GM10248 (cell line): ENCODE data around the gene UBE2O.

Source experiments
- CTCF ChIA-PET: fragments of 300-600 bp; sonication (Branson Sonifier 250); formaldehyde crosslinking; extraction: SDS; loops from one replicate; lab custom pipeline; 2021; ENCODE audit warnings: antibody characterized with exemption; lab: Yijun Ruan, JAX
- POLR2A ChIA-PET: fragments of 350-650 bp; sonication (Branson Sonifier 250); formaldehyde crosslinking; extraction: SDS; loops from one replicate; lab custom pipeline; 2020; ENCODE audit warnings: antibody characterized with exemption; lab: Yijun Ruan, JAX
- DNase-seq: peaks from one replicate; pipeline ENCODE4 v3.0.0; 2012; ENCODE audit errors: extremely low spot score
- TF ChIP-seq, protein P1 (sequence below): IDR thresholded peaks from 2 replicates; pipeline ENCODE4 v1.5.1; 2012; ENCODE audit warnings: mild to moderate bottlenecking, low read depth; ENCODE audit errors: extremely low read depth, missing control alignments, control extremely low read depth

Gene UBE2O

DNA sequence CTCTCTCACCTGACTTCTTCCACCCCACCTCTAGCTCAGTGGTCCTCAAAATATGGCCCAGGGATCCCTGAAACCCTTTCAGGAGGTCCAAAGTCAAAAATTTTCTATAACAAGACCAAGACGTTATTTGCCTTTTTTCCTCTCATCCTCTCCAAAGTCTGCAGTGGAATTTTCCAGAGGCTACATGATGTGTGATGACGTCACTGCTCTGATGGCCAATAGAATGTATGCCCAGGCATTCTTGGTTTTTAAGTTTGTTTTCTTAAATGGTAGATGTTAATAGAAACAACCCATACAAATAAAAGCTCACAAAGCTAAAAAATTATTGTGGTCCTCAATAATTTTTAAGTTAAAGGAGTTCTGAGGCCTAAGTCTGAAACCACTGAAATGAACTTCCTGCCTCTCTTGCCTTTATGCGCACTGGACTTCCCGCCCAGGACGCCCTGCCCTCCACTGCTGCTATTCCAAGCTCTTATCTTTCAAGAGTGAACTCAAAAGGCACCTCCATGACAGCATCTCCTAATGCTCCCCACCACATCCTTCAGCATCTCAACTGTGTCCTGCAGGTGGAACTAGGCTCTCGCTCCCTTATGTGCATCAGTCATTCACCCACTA is 13.5 kb downstream of the UBE2O start:
- ChIA-PET POLR2A (no interaction called here), CTCF (interaction anchor here (1.9 to 5.4 kb wide), 3 partner anchors 9 to 42 kb away, joined by 6 to 25 read pairs (median 8); no protein-coding TSS in a partner anchor)
- TF ChIP-seq, protein P1, sequence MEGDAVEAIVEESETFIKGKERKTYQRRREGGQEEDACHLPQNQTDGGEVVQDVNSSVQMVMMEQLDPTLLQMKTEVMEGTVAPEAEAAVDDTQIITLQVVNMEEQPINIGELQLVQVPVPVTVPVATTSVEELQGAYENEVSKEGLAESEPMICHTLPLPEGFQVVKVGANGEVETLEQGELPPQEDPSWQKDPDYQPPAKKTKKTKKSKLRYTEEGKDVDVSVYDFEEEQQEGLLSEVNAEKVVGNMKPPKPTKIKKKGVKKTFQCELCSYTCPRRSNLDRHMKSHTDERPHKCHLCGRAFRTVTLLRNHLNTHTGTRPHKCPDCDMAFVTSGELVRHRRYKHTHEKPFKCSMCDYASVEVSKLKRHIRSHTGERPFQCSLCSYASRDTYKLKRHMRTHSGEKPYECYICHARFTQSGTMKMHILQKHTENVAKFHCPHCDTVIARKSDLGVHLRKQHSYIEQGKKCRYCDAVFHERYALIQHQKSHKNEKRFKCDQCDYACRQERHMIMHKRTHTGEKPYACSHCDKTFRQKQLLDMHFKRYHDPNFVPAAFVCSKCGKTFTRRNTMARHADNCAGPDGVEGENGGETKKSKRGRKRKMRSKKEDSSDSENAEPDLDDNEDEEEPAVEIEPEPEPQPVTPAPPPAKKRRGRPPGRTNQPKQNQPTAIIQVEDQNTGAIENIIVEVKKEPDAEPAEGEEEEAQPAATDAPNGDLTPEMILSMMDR: no peak
- DNase-seq: no peak

DNA sequence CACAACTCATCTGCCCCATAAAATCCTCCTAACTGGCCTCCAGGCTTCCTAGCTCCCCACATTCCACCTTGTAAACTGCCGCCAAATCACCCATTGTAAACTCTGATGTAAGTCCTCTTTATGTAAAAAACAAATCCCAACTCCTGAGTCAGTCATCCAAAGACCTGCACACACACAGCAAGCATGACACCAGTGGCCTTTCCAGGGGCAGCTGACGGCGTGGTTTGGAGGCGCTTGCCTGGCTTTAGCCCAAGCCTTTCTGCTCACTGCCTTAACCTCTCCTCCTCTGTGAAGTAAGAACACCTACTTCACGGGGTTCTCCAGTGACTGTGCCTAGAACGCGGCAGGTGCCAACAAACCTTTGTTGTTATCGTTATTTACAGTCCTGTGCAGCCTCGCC is 14.0 kb downstream of the UBE2O start:
- TF ChIP-seq, protein P1: no peak
- ChIA-PET CTCF (interaction anchor here (1.3 to 5.4 kb wide), 4 partner anchors 10 to 42 kb away, joined by 3 to 25 read pairs (median 7); no protein-coding TSS in a partner anchor), POLR2A (no interaction called here)
- DNase-seq: no peak

DNA sequence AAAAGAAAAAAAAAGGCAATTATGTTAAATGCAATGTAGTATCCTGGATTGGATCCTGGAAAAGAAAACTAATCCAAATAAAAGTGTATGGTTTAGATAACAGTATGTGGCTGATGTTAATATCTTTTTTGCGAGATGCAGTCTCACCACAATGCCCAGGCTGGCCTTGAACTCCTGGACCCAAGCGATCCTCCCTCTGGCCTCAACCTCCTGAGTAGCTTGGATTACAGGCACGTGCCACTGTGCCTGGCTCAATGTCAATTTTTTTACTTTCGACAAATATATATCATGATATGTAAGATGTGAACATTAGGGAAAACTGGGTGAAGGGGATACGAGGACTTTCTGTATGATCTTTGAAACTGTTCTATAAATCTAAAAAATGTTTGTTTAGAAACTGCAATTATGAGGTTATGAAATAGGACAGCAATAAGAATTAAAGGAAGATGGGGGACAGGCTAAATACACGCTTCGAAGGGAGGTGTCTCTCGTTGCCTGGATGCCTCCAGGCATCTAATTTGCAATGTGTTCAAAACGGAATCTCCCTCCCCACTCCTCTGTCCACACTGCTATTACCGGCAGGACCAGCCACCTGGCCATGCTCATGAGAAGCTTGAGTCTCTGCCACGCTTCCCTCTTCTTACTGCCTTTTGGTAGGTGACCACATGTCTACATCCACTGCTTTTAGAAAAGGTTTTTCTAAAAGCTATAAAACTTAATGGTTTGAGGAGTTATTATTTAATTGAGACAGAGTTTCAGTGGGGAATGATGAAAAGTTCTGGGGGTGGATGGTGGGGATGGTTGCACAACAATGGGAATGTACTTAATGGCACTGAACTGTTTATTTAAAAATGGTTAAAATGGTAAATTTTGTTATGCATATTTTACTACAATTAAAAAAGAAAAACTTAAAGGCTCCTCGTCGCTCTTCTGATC is 15.2 kb downstream of the UBE2O start:
- DNase-seq: no peak

DNA sequence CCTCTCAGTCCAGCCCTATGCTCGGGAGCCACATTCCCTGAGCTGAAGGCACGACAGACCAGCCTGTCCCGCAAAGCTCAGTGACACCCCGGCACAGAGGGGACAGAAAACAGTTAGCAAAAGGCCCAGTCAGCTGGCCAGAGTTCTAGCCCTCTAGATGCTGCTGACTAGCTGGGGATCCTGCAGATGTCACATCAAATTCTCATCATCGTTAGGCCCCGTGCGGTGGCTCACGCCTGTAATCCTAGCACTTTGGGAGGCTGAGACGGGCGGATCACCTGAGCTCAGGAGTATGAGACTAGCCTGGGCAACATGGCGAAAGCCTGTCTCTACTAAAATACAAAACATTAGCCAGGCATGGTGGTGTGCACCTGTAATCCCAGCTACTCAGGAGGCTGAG is 17.2 kb downstream of the UBE2O start:
- TF ChIP-seq, protein P1: no peak
- POLR2A ChIA-PET: interaction anchor here (0.6 kb wide), 1 partner anchor 20 kb away, joined by 5 read pairs; no protein-coding TSS in a partner anchor

More for the DNA sequence above, 15.2 kb downstream of the UBE2O start:
- POLR2A ChIA-PET: no interaction called here
- TF ChIP-seq, protein P1: no peak
- CTCF ChIA-PET: interaction anchor here (1.0 to 5.4 kb wide), 7 partner anchors 11 to 41 kb away, joined by 3 to 25 read pairs (median 5); partner anchors contain the start of gene UBE2O

DNA sequence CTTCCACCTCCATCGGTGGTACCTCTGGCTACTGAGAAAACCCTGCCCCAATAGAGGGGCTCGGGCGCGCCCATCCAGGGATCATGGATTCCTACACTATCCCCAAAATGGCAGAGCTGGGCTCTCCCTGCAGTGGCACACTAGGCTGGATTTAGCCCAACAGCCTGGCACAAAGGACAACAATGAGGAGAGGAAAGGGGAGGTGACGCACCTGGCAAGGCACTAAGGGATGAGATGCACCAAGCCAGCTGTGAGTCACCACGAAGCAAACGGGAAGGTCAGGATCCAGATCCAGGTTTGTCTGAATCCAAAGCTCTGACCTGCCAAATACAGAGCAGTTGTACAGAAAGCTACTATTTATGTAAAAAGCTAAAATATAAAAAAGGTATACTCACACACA is 18.1 kb downstream of the UBE2O start:
- CTCF ChIA-PET: interaction anchor here (0.8 to 5.4 kb wide), 8 partner anchors 9 to 72 kb away, joined by 3 to 25 read pairs (median 4); no protein-coding TSS in a partner anchor
- TF ChIP-seq, protein P1: no peak
- DNase-seq: no peak
- POLR2A ChIA-PET: no interaction called here

More for the DNA sequence above, 17.2 kb downstream of the UBE2O start:
- no peak for DNase-seq
- CTCF ChIA-PET: interaction anchor here (1.0 to 5.4 kb wide), 6 partner anchors 8 to 71 kb away, joined by 3 to 25 read pairs (median 4); no protein-coding TSS in a partner anchor

DNA sequence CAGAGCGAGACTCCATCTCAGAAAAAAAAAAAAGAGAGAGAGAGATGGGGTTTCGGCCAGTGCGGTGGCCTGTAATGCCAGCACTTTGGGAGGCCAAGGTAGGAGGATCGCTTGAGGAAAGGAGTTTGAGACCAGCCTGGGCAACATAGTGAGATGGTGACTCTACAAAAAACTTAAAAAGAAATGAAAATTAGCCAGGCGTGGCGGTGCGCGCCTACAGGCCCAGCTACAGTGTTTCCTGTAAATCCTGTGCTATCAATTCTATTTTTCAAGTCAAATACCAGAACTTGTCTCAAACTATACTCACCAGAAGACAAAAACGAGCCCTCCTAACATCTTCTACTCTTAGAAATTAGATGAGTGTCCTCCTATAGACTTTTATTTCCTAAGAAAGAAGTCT is 19.3 kb downstream of the UBE2O start:
- DNase-seq: no peak
- ChIA-PET POLR2A (no interaction called here), CTCF (no interaction called here)
- TF ChIP-seq, protein P1: no peak
